ENCODE measurements around the gene PRF1.

The PRF1 gene

DNA sequence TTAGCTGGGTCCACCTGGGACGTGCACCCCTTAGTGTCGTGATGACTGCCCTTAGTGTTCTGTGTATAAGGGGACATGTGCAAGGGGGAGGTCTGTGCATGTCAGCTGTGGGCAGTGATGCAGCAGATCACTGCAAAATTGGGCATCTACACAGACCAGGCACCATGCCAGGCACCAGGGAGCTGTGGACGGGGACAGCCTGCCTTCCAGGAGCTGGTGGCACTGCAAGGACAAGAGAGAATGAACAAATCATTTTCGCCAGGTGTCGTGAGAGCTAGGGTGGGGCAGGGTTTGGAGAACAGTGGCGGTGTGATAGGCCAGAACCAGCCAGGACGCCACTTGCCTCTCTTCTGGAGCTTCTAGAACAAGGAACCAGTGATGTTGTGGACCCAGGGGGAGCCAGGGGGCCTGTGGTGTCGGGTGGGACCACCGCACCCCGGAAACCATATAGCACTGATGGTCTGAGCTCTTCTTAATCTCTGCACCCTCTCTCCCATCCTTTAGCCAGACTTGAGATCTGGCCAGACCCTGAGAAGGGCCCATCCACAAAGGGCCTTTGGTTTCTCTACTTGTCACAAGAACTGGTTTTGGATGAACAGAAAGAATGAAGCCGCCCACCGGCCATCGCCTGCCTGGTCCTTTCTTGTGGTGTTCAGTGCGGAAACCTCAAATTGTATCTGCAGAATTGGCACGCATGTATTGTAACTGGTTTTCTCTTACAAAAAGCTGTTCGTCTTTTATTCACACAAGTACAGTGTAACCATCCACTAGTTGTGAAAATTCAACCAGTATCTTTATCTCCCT, 30.7 kb downstream of the PRF1 start:
- H3K36me3 ChIP-seq (ENCODE audit: insufficient read depth, low read length) = no peaks in the 10 kb centered on the region
- H3K4me3 ChIP-seq (ENCODE audit: low read length) = no peak overlapping the region
- 86% methylated on average over 16 of the region's 16 CpGs for WGBS
- H3K9ac ChIP-seq (ENCODE audit: low read depth, low read length) = no peak overlapping the region
- no peaks in the 10 kb centered on the region for H3K27me3 ChIP-seq (ENCODE audit: insufficient read depth, low read length)
- no peak overlapping the region for H3K27ac ChIP-seq (ENCODE audit: low read depth, low read length)
- H3K4me1 ChIP-seq (ENCODE audit: insufficient read depth, low read length) = no peaks in the 10 kb centered on the region
- no peaks in the 10 kb centered on the region for H3K9me3 ChIP-seq (ENCODE audit: insufficient read depth, low read depth, low read length)

GRCh38 chr10:70571236-70571635, 31.3 kb downstream of the PRF1 start:
- Histone ChIP-seq H3K9me3 (ENCODE audit: insufficient read depth, low read depth, low read length) (no peaks in the 10 kb centered on the region), H3K4me3 (ENCODE audit: low read length) (no peak overlapping the region), H3K27ac (ENCODE audit: low read depth, low read length) (no peak overlapping the region), H3K27me3 (ENCODE audit: insufficient read depth, low read length) (no peaks in the 10 kb centered on the region), H3K9ac (ENCODE audit: low read depth, low read length) (no peak overlapping the region), H3K4me1 (ENCODE audit: insufficient read depth, low read length) (no peaks in the 10 kb centered on the region), H3K36me3 (ENCODE audit: insufficient read depth, low read length) (no peaks in the 10 kb centered on the region)
- 72% methylated on average over 4 of the region's 4 CpGs for WGBS

- Histone ChIP-seq H3K27ac (ENCODE audit: low read depth, low read length) (no peak overlapping the region), H3K9me3 (ENCODE audit: insufficient read depth, low read depth, low read length) (no peaks in the 10 kb centered on the region), H3K36me3 (ENCODE audit: insufficient read depth, low read length) (no peaks in the 10 kb centered on the region), H3K4me3 (ENCODE audit: low read length) (no peak overlapping the region), H3K4me1 (ENCODE audit: insufficient read depth, low read length) (no peaks in the 10 kb centered on the region), H3K27me3 (ENCODE audit: insufficient read depth, low read length) (no peaks in the 10 kb centered on the region), H3K9ac (ENCODE audit: low read depth, low read length) (no peak overlapping the region)
- WGBS = 92% methylated on average over 6 of the region's 7 CpGs
Observed at GRCh38 chr10:70568781-70569495, 33.6 kb downstream of the PRF1 start.

GRCh38 chr10:70568113-70568512, 34.4 kb downstream of the PRF1 start:
- Histone ChIP-seq H3K27ac (ENCODE audit: low read depth, low read length) (no peak overlapping the region), H3K9ac (ENCODE audit: low read depth, low read length) (no peak overlapping the region), H3K4me3 (ENCODE audit: low read length) (no peak overlapping the region), H3K4me1 (ENCODE audit: insufficient read depth, low read length) (no peaks in the 10 kb centered on the region), H3K36me3 (ENCODE audit: insufficient read depth, low read length) (no peaks in the 10 kb centered on the region), H3K27me3 (ENCODE audit: insufficient read depth, low read length) (no peaks in the 10 kb centered on the region), H3K9me3 (ENCODE audit: insufficient read depth, low read depth, low read length) (no peaks in the 10 kb centered on the region)
- 93% methylated on average over 3 of the region's 3 CpGs for WGBS

- Histone ChIP-seq H3K9me3 (ENCODE audit: insufficient read depth, low read depth, low read length) (no peaks in the 10 kb centered on the region), H3K27me3 (ENCODE audit: insufficient read depth, low read length) (no peaks in the 10 kb centered on the region), H3K27ac (ENCODE audit: low read depth, low read length) (no peak overlapping the region), H3K36me3 (ENCODE audit: insufficient read depth, low read length) (no peaks in the 10 kb centered on the region), H3K9ac (ENCODE audit: low read depth, low read length) (no peak overlapping the region), H3K4me1 (ENCODE audit: insufficient read depth, low read length) (no peaks in the 10 kb centered on the region), H3K4me3 (ENCODE audit: low read length) (no peak overlapping the region)
- WGBS = 89% methylated on average over 4 of the region's 4 CpGs
Observed at GRCh38 chr10:70567603-70568002, 34.9 kb downstream of the PRF1 start.

DNA sequence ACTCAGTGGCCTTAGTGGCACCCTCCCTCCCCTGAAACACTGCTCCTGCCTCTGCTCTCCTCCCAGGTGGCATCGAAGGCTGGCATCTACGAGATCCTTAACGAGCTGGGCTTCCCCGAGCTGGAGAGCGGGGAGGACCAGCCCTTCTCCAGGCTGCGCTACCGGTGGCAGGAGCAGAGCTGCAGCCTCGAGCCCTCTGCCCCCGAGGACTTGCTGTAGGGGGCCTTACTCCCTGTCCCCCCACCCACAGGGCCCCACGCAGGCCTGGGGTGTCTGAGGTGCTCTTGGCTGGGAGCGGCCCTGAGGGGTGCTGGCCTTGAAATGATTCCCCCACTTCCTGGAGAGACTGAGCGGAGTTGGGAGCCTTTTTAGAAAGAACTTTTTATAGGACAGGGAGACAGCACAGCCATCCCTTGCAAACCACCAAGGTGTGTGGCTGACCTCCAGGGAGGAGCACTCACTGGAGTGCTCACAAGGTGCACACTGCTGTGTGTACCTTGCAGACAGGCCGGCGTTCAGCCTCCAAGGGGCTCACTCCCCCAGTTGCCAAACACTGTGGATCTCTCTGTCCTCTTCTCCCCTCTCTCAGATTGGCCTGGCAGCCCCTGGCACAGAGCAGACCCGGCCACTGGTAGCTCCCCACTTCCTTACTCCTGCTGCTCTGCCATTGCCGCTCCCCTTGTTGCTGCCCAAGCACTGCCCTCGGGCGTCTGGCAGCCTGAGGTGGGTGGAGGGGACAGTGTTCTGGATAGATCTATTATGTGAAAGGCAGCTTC, 35.8 kb downstream of the PRF1 start:
- WGBS = 93% methylated on average over 18 of the region's 18 CpGs
- Histone ChIP-seq H3K9ac (ENCODE audit: low read depth, low read length) (no peak overlapping the region), H3K27ac (ENCODE audit: low read depth, low read length) (no peak overlapping the region)

GRCh38 chr10:70565556-70566514, 36.7 kb downstream of the PRF1 start:
- WGBS = 94% methylated on average over 18 of the region's 18 CpGs
- no peak overlapping the region for H3K27ac ChIP-seq (ENCODE audit: low read depth, low read length)
- no peak overlapping the region for H3K9ac ChIP-seq (ENCODE audit: low read depth, low read length)

More for the DNA sequence above, 35.8 kb downstream of the PRF1 start:
- H3K9me3 ChIP-seq (ENCODE audit: insufficient read depth, low read depth, low read length) = no peaks in the 10 kb centered on the region
- H3K4me1 ChIP-seq (ENCODE audit: insufficient read depth, low read length) = no peaks in the 10 kb centered on the region
- H3K4me3 ChIP-seq (ENCODE audit: low read length) = no peak overlapping the region
- H3K27me3 ChIP-seq (ENCODE audit: insufficient read depth, low read length) = no peaks in the 10 kb centered on the region
- no peaks in the 10 kb centered on the region for H3K36me3 ChIP-seq (ENCODE audit: insufficient read depth, low read length)

GRCh38 chr10:70564901-70565351, 37.6 kb downstream of the PRF1 start:
- Histone ChIP-seq H3K9me3 (ENCODE audit: insufficient read depth, low read depth, low read length) (no peaks in the 10 kb centered on the region), H3K4me3 (ENCODE audit: low read length) (no peak overlapping the region), H3K27me3 (ENCODE audit: insufficient read depth, low read length) (no peaks in the 10 kb centered on the region), H3K27ac (ENCODE audit: low read depth, low read length) (no peak overlapping the region), H3K9ac (ENCODE audit: low read depth, low read length) (no peak overlapping the region), H3K4me1 (ENCODE audit: insufficient read depth, low read length) (no peaks in the 10 kb centered on the region), H3K36me3 (ENCODE audit: insufficient read depth, low read length) (no peaks in the 10 kb centered on the region)
- 92% methylated on average over 6 of the region's 6 CpGs for WGBS

More at GRCh38 chr10:70565556-70566514, 36.7 kb downstream of the PRF1 start:
- Histone ChIP-seq H3K27me3 (ENCODE audit: insufficient read depth, low read length) (no peaks in the 10 kb centered on the region), H3K4me3 (ENCODE audit: low read length) (no peak overlapping the region), H3K4me1 (ENCODE audit: insufficient read depth, low read length) (no peaks in the 10 kb centered on the region), H3K9me3 (ENCODE audit: insufficient read depth, low read depth, low read length) (no peaks in the 10 kb centered on the region), H3K36me3 (ENCODE audit: insufficient read depth, low read length) (no peaks in the 10 kb centered on the region)

GRCh38 chr10:70564113-70564725, 38.3 kb downstream of the PRF1 start:
- 94% methylated on average over 21 of the region's 21 CpGs for WGBS
- Histone ChIP-seq H3K9ac (ENCODE audit: low read depth, low read length) (no peak overlapping the region), H3K4me3 (ENCODE audit: low read length) (no peak overlapping the region), H3K27me3 (ENCODE audit: insufficient read depth, low read length) (no peaks in the 10 kb centered on the region), H3K9me3 (ENCODE audit: insufficient read depth, low read depth, low read length) (no peaks in the 10 kb centered on the region), H3K27ac (ENCODE audit: low read depth, low read length) (no peak overlapping the region), H3K36me3 (ENCODE audit: insufficient read depth, low read length) (no peaks in the 10 kb centered on the region), H3K4me1 (ENCODE audit: insufficient read depth, low read length) (peaks cover under 1% of the 10 kb centered on the region)

- Histone ChIP-seq H3K9me3 (ENCODE audit: insufficient read depth, low read depth, low read length) (no peaks in the 10 kb centered on the region), H3K9ac (ENCODE audit: low read depth, low read length) (no peak overlapping the region), H3K27ac (ENCODE audit: low read depth, low read length) (no peak overlapping the region), H3K4me3 (ENCODE audit: low read length) (no peak overlapping the region), H3K27me3 (ENCODE audit: insufficient read depth, low read length) (no peaks in the 10 kb centered on the region), H3K36me3 (ENCODE audit: insufficient read depth, low read length) (no peaks in the 10 kb centered on the region), H3K4me1 (ENCODE audit: insufficient read depth, low read length) (peaks cover 2% of the 10 kb centered on the region)
- 90% methylated on average over 7 of the region's 7 CpGs for WGBS
Observed at GRCh38 chr10:70563230-70563629, 39.3 kb downstream of the PRF1 start.
